Right lobe of liver (tissue), 4 donors: ENCODE measurements around the gene FRY.

Experiments
- CTCF ChIP-seq, 4 donors: fragments of 200-600 bp in 3 of 4; fragments of 450-650 bp in 1 of 4; IDR thresholded peaks; one replicate each; pipeline versions ENCODE4 v1.5.1 to v1.8.0; 2016 to 2022; ENCODE audit warnings: antibody characterized with exemption in 4 of 4, mild to moderate bottlenecking in 2 of 4
- POLR2A ChIP-seq: fragments of 450-650 bp; IDR thresholded peaks from one replicate; pipeline ENCODE4 v1.6.1; 2017; ENCODE audit warnings: antibody characterized with exemption, mild to moderate bottlenecking
- donor health status: DM: no; HTN: no; CAD: no.
- donor health status: DM: no; HTN: no; CAD: no.
- donor health status: DM: no; HTN: yes; CAD: no.

GRCh38 chr13:32311188-32311897 is 279.8 kb downstream of the FRY start:
- TF ChIP-seq CTCF (IDR thresholded peaks at IDR 0.05) = no peak
- TF ChIP-seq POLR2A = no peak
